RWPE1 (cell line): Measurements from ENCODE around the gene PXDN.

Experiments used
- CTCF ChIA-PET: fragments of 350-600 bp; sonication (Branson Sonifier 250); formaldehyde crosslinking; extraction: SDS; loops from one replicate; lab custom pipeline; 2021; lab: Yijun Ruan, JAX
- POLR2A ChIA-PET: fragments of 400-600 bp; formaldehyde crosslinking; extraction: SDS; loops from one replicate; lab custom pipeline; 2020; ENCODE audit warnings: antibody characterized with exemption; ENCODE audit not compliant: low non-redundant PET; lab: Yijun Ruan, JAX
- DNase-seq: peaks from one replicate; pipeline ENCODE4 v3.0.0; 2012; ENCODE audit warnings: low spot score
- H3K27ac ChIP-seq: fragments of 450-650 bp; 2 replicates; pipeline ENCODE4 v1.5.1; 2017
- CTCF ChIP-seq: fragments of 450-650 bp; conservative IDR thresholded peaks from 2 replicates; pipeline ENCODE4 v1.5.1; 2017; ENCODE audit warnings: low read depth, mild to moderate bottlenecking

Gene PXDN

GRCh38 chr2:1639086-1639858 is 105.0 kb downstream of the PXDN start:
- peak overlapping the region; percentile 65 for H3K27ac ChIP-seq
- no peak for TF ChIP-seq CTCF
- ChIA-PET CTCF (no interaction called here), POLR2A (no interaction called here)
- no peak for DNase-seq

- POLR2A ChIA-PET: no interaction called here
- CTCF ChIA-PET: no interaction called here
- peak overlapping the region; percentile 65 for H3K27ac ChIP-seq
- TF ChIP-seq CTCF: no peak
- DNase-seq: peak; percentile 29
Measured at GRCh38 chr2:1638281-1638860, 105.9 kb downstream of the PXDN start.

GRCh38 chr2:1636791-1637415 is 107.4 kb downstream of the PXDN start:
- peak overlapping the region; percentile 18 for H3K27ac ChIP-seq
- no peak for TF ChIP-seq CTCF
- DNase-seq: no peak
- ChIA-PET CTCF (interaction anchor here (0.6 kb wide), 1 partner anchor 50 kb away, joined by 3 read pairs; no protein-coding TSS in a partner anchor), POLR2A (no interaction called here)

GRCh38 chr2:1635823-1636222 is 108.5 kb downstream of the PXDN start:
- no peak overlapping the region for H3K27ac ChIP-seq
- no peak for TF ChIP-seq CTCF
- ChIA-PET POLR2A (no interaction called here), CTCF (no interaction called here)
- DNase-seq: no peak

- POLR2A ChIA-PET: no interaction called here
- CTCF ChIA-PET: no interaction called here
- H3K27ac ChIP-seq: peak overlapping the region; percentile 25
- no peak for TF ChIP-seq CTCF
- no peak for DNase-seq
Measured at GRCh38 chr2:1634681-1635341, 109.5 kb downstream of the PXDN start.

GRCh38 chr2:1633936-1634587 is 110.3 kb downstream of the PXDN start:
- ChIA-PET POLR2A (no interaction called here), CTCF (no interaction called here)
- no peak for DNase-seq
- H3K27ac ChIP-seq: peak overlapping the region; percentile 25
- TF ChIP-seq CTCF: no peak
